Measurements from ENCODE around the gene PARP8. TPM values are rescaled to one million over a fixed set of nuclear protein-coding genes. Genes with fewer than 3 reads are reported as not detected.

PARP8 gene
- total and polyA plus RNA-seq, 2 of the 4 experiments (the other 2 are of a cell fraction), result 6.9 to 8.2 TPM

- Histone ChIP-seq H3K4me3 (ENCODE audit: insufficient read depth, low read depth, low read length) (no peak overlapping the region), H3K56ac (ENCODE audit: extremely low read depth, insufficient read depth, low read length) (no peak overlapping the region), H3K9me3 (ENCODE audit: control insufficient read depth, insufficient read depth, low read length) (no peaks in the 10 kb centered on the region), H2BK120ac (ENCODE audit: low read depth, low read length) (no peak overlapping the region), H3K79me1 (ENCODE audit: low read depth in 1 of 2, low read length in 2 of 2) (peaks cover 9 to 12% of the 10 kb centered on the region in 2 experiments; a peak in 3 of 4 replicates), H3K27ac (ENCODE audit: insufficient read depth, low read length) (no peak overlapping the region), H2BK20ac (ENCODE audit: low read depth, low read length) (no peak overlapping the region), H3K9me1 (ENCODE audit: insufficient read depth, low read length) (no peaks in the 10 kb centered on the region), H2AK5ac (ENCODE audit: low read depth, low read length) (no peak overlapping the region), H3K18ac (ENCODE audit: low read depth, low read length) (no peak overlapping the region), H3K14ac (replicated peaks; ENCODE audit: low read depth, low read length) (no peak overlapping the region), H3K27me3 (ENCODE audit: control insufficient read depth, insufficient read depth, low read length) (no peaks in the 10 kb centered on the region), H2AK9ac (replicated peaks; ENCODE audit: low read depth, low read length, poor library complexity) (no peak overlapping the region), H4K20me1 (ENCODE audit: insufficient read depth, low read length) (no peaks in the 10 kb centered on the region), H3K4me2 (ENCODE audit: low read depth, low read length) (no peak overlapping the region), H2BK5ac (ENCODE audit: low read depth, low read length, poor library complexity, severe bottlenecking) (no peak overlapping the region), H3K9ac (ENCODE audit: low read depth, low read length) (no peak overlapping the region), H3K4me1 (ENCODE audit: control insufficient read depth, insufficient read depth, low read length) (peaks cover 2% of the 10 kb centered on the region; the same call in 1 of the 2 replicates), H2BK15ac (ENCODE audit: low read depth, low read length) (no peak overlapping the region), H3K36me3 (ENCODE audit: control insufficient read depth, insufficient read depth, low read length) (no peaks in the 10 kb centered on the region), H3K4ac (ENCODE audit: low read depth, low read length) (no peak overlapping the region), H2AFZ (replicated peaks; ENCODE audit: low read length, poor library complexity) (no peak overlapping the region), H4K5ac (ENCODE audit: low read depth, low read length) (no peak overlapping the region), H4K8ac (ENCODE audit: low read depth in 2 of 2, low read length in 2 of 2) (no peak overlapping the region), H4K91ac (ENCODE audit: insufficient read depth, low read depth, low read length) (no peak overlapping the region), H3K23ac (ENCODE audit: low read depth, low read length) (no peak overlapping the region)
- ATAC-seq (ENCODE audit: low read depth), result no peak
- BruUV-seq (replicated peaks), result no TSS peak
- POLR2A ChIA-PET (ENCODE audit: unreplicated experiment), result no interaction called here
- TF ChIP-seq POLR2A (IDR thresholded peaks at IDR 0.05; ENCODE audit: low read depth, low read length) (no peak), NFE2L2 (IDR thresholded peaks at IDR 0.05; ENCODE audit: low read depth, low read length) (no peak), USF2 (IDR thresholded peaks at IDR 0.05; ENCODE audit: low read depth, low read length) (no peak), CHD1 (IDR thresholded peaks at IDR 0.05; ENCODE audit: low read depth, low read length) (no peak), MAZ (IDR thresholded peaks at IDR 0.05; ENCODE audit: borderline replicate concordance, low read depth, low read length) (no peak), CTCF (conservative IDR thresholded peaks at IDR 0.05; ENCODE audit: low read depth, low read length) (no peak), RAD21 (IDR thresholded peaks at IDR 0.05; ENCODE audit: low read length) (no peak), RCOR1 (IDR thresholded peaks at IDR 0.05; ENCODE audit: insufficient replicate concordance, low read length) (no peak), MXI1 (IDR thresholded peaks at IDR 0.05; ENCODE audit: borderline replicate concordance, low read depth, low read length) (no peak)
- no peak for DNase-seq
- dilution Hi-C loops (cut with HindIII; ENCODE audit: low sequenced_read_pairs, unreplicated experiment) (no loop called here), intact Hi-C loops (cut with micrococcal nuclease) (no loop called here), in situ Hi-C loops (cut with MboI; ENCODE audit: low sequenced_read_pairs) (no loop called here)
- no CpG with 5 or more reads among the region's 1 CpG for WGBS, 2 experiments (ENCODE audit: extremely low coverage in 2 of 2, insufficient read length in 1 of 2)
- CTCF ChIA-PET, result no interaction called here
Measured at GRCh38 chr5:50697739-50698138, 31.3 kb downstream of the PARP8 start.

All from IMR-90 (cell line).